Hepatocyte (in vitro differentiated cells): ENCODE results near the gene GK. TPM values are rescaled to one million over a fixed set of nuclear protein-coding genes. Genes with fewer than 3 reads are reported as not detected.

ENCODE experiments used
- DNase-seq: peaks from one replicate; pipeline ENCODE4 v3.0.0-alpha.2; 2016; ENCODE audit warnings: low spot score
- H2AFZ ChIP-seq: fragments of 200-600 bp; sonication (generic); 2 replicates; pipeline ENCODE4 v1.6.0; 2016; ENCODE audit warnings: antibody characterized with exemption, mild to moderate bottlenecking
- H3K27ac ChIP-seq: fragments of 200-600 bp; sonication (generic); 2 replicates; pipeline ENCODE4 v1.5.1; 2016; ENCODE audit warnings: mild to moderate bottlenecking
- H3K27me3 ChIP-seq: fragments of 200-600 bp; sonication (generic); 2 replicates; pipeline ENCODE4 v1.6.1; 2016
- H3K36me3 ChIP-seq: fragments of 200-600 bp; sonication (generic); replicated peaks from 2 replicates; pipeline ENCODE4 v1.5.1; 2016; ENCODE audit warnings: low read depth; ENCODE audit not compliant: insufficient read depth
- H3K4me1 ChIP-seq: fragments of 200-600 bp; sonication (generic); 2 replicates; pipeline ENCODE4 v1.5.1; 2016; ENCODE audit warnings: mild to moderate bottlenecking, moderate library complexity; ENCODE audit not compliant: insufficient read depth
- H3K4me2 ChIP-seq: fragments of 200-600 bp; sonication (generic); 2 replicates; pipeline ENCODE4 v1.6.0; 2016
- H3K4me3 ChIP-seq: fragments of 200-600 bp; sonication (generic); 2 replicates; pipeline ENCODE4 v1.5.1; 2016; ENCODE audit warnings: mild to moderate bottlenecking
- H3K79me2 ChIP-seq: fragments of 200-600 bp; sonication (generic); 2 replicates; pipeline ENCODE4 v1.6.0; 2017; ENCODE audit warnings: mild to moderate bottlenecking
- H3K9me2 ChIP-seq: fragments of 200-600 bp; sonication (generic); replicated peaks from 2 replicates; pipeline ENCODE4 v1.6.0; 2017; ENCODE audit warnings: mild to moderate bottlenecking; ENCODE audit not compliant: insufficient read depth
- H3K9me3 ChIP-seq: fragments of 200-600 bp; sonication (generic); 2 replicates; pipeline ENCODE4 v1.5.1; 2016; ENCODE audit warnings: low read depth, mild to moderate bottlenecking
- H4K20me1 ChIP-seq: fragments of 200-600 bp; sonication (generic); 2 replicates; pipeline ENCODE4 v1.6.0; 2016; ENCODE audit warnings: mild to moderate bottlenecking; ENCODE audit not compliant: insufficient read depth, poor library complexity, severe bottlenecking
- CTCF ChIP-seq: fragments of 200-600 bp; sonication (generic); IDR thresholded peaks from 2 replicates; pipeline ENCODE4 v1.5.1; 2016; ENCODE audit warnings: antibody characterized with exemption, mild to moderate bottlenecking; ENCODE audit not compliant: poor library complexity
- EZH2 ChIP-seq: fragments of 200-600 bp; sonication (generic); IDR thresholded peaks from 2 replicates; pipeline ENCODE4 v1.6.1; 2016; ENCODE audit warnings: antibody characterized with exemption, mild to moderate bottlenecking, borderline replicate concordance
- EZH2phosphoT487 ChIP-seq: fragments of 200-600 bp; sonication (generic); IDR thresholded peaks from one replicate; pipeline ENCODE4 v1.6.1; 2018; ENCODE audit warnings: antibody characterized with exemption, mild to moderate bottlenecking, low read depth, moderate library complexity; ENCODE audit not compliant: unreplicated experiment, severe bottlenecking
- WGBS: methylation state at CpG from one replicate; pipeline ENCODE4 v1.1.6; 2016; ENCODE audit warnings: low lambda C conversion rate; ENCODE audit errors: missing lambda C conversion rate; 5-methylcytosine and 5-hydroxymethylcytosine counted together
- polyA plus RNA-seq: library from polyadenylated mRNA; unstranded; fragments of >200 nt; fragmentation: Nextera tagmentation; extraction: Ambion mirVana; gene quantifications from 2 replicates; pipeline ENCODE4 v1.2.1, GENCODE V29; 2016
- total RNA-seq: library from RNA; depleted of rRNA; stranded (reverse); fragments of >200 nt; gene quantifications from 2 replicates; pipeline ENCODE4 v1.2.3, GENCODE V29; 2014

GK gene
- total and polyA plus RNA-seq, 2 experiments from 2014 or later: 18.5 to 30.3 TPM

- DNase-seq: no peak
- Histone ChIP-seq H3K9me3 (no peaks in the 10 kb centered on the region), H3K36me3 (no peaks in the 10 kb centered on the region), H2AFZ (no peak overlapping the region), H3K9me2 (no peaks in the 10 kb centered on the region), H3K4me1 (no peaks in the 10 kb centered on the region), H3K27me3 (no peaks in the 10 kb centered on the region), H3K4me2 (no peak overlapping the region), H3K4me3 (no peak overlapping the region), H4K20me1 (no peaks in the 10 kb centered on the region), H3K79me2 (no peaks in the 10 kb centered on the region), H3K27ac (no peak overlapping the region)
- TF ChIP-seq EZH2phosphoT487 (no peak), EZH2 (no peak), CTCF (no peak)
Observed at GRCh38 chrX:30689116-30689515, 35.9 kb downstream of the GK start.

- TF ChIP-seq EZH2: no peak
- TF ChIP-seq CTCF: no peak
- Histone ChIP-seq H3K9me2 (no peaks in the 10 kb centered on the region), H3K36me3 (no peaks in the 10 kb centered on the region), H3K4me1 (no peaks in the 10 kb centered on the region), H3K27me3 (no peaks in the 10 kb centered on the region), H3K27ac (no peak overlapping the region), H3K9me3 (no peaks in the 10 kb centered on the region), H2AFZ (no peak overlapping the region), H3K79me2 (no peaks in the 10 kb centered on the region), H3K4me3 (no peak overlapping the region), H4K20me1 (no peaks in the 10 kb centered on the region), H3K4me2 (no peak overlapping the region)
- WGBS: 67% methylated on average over 3 of the region's 3 CpGs
- no peak for DNase-seq
Observed at GRCh38 chrX:30690330-30690729, 37.1 kb downstream of the GK start.

- 56% methylated on average over 4 of the region's 4 CpGs for WGBS
- Histone ChIP-seq H3K4me2 (no peak overlapping the region), H2AFZ (no peak overlapping the region), H3K79me2 (no peaks in the 10 kb centered on the region), H3K4me1 (no peaks in the 10 kb centered on the region), H3K9me2 (no peaks in the 10 kb centered on the region), H3K27ac (no peak overlapping the region), H3K4me3 (no peak overlapping the region), H4K20me1 (no peaks in the 10 kb centered on the region), H3K27me3 (no peaks in the 10 kb centered on the region), H3K36me3 (no peaks in the 10 kb centered on the region), H3K9me3 (no peaks in the 10 kb centered on the region)
- DNase-seq: no peak
- TF ChIP-seq CTCF: no peak
Observed at GRCh38 chrX:30693999-30694650, 40.9 kb downstream of the GK start.

- H3K36me3 ChIP-seq: no peaks in the 10 kb centered on the region
- no peaks in the 10 kb centered on the region for H3K9me3 ChIP-seq
- no peak for DNase-seq
- H4K20me1 ChIP-seq: no peaks in the 10 kb centered on the region
- H3K27ac ChIP-seq: no peak overlapping the region
- WGBS: 59% methylated on average over 2 of the region's 2 CpGs
- no peak overlapping the region for H3K4me2 ChIP-seq
- no peaks in the 10 kb centered on the region for H3K4me1 ChIP-seq
- no peak overlapping the region for H2AFZ ChIP-seq
- no peak for TF ChIP-seq CTCF
- TF ChIP-seq EZH2: no peak
- no peak for TF ChIP-seq EZH2phosphoT487
- H3K9me2 ChIP-seq: no peaks in the 10 kb centered on the region
- H3K27me3 ChIP-seq: no peaks in the 10 kb centered on the region
- H3K79me2 ChIP-seq: no peaks in the 10 kb centered on the region
- no peak overlapping the region for H3K4me3 ChIP-seq
Observed at GRCh38 chrX:30702736-30703135, 49.5 kb downstream of the GK start.
